ENCODE results near the gene ARHGAP5. TPM values are rescaled to one million over a fixed set of nuclear protein-coding genes. Genes with fewer than 3 reads are reported as not detected.

Gene ARHGAP5
- polyA plus RNA-seq, 1 donor, result 56.3 TPM

DNA sequence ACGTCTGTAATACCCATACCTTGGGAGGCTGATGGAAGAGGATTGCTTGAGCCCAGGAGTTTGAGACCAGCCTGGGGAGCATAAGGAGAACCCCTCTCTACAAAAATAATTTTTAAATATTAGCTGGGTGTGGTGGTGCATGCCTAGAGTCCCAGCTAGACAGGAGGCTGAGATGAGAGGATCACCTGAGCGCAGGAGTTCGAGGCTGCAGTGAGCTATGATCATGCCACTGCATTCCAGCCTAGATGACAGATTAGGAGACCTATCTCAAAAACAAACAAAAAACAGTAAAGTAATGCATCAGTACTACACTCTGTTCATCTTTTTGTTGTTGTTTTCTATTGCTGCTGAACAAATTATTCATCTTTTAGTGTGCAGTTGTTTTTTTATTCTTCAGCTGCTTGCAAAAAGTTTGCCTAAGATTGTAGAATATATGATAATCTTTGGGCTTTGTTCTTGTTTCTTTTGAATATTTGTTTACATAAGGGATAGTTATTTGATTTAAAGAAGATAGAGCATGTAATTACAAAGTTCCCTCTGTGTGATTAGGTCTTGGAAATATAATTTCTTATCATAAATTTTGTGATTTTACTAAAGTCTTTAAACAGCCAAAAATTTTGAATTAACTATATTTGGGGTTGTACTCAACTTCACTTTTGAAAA lies 8.2 kb downstream of the ARHGAP5 start:
- H3K4me1 ChIP-seq (ENCODE audit: control insufficient read depth, insufficient read depth, low read length), result peaks cover 18% of the 10 kb centered on the region

DNA sequence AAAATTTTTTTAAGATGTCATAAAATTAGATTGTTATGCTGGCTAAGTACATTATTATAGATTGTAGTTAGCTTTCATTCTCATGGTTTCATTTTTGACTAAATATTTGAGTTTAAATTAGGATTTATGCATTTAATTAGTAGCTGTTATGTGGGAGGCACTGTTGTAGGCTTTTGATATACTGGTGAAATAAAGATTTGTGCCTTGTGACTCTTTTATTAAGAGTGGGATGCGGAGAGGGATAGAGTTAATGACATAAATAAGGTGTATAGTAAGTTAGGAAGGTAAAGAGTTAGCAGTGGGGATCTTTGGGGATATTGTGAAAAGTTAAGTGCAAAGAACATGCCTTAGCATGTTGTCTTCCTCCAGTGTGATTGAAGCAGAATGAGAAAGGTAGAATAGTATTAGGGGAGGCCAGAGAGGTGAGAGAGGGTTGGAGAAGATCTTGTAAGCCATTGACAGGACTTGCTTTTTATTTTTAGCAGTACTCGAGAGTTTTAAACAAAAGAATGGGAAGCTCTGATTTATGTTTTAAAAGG lies 8.8 kb downstream of the ARHGAP5 start:
- no peak for DNase-seq
- WGBS (ENCODE audit: insufficient coverage, low lambda C conversion rate), result 100% methylated on average over 1 of the region's 2 CpGs

More for the DNA sequence above, 8.2 kb downstream of the ARHGAP5 start:
- WGBS (ENCODE audit: insufficient coverage, low lambda C conversion rate), result no CpG with 5 or more reads among the region's 3 CpGs
- Histone ChIP-seq H3K27me3 (ENCODE audit: control insufficient read depth, insufficient read depth, low read length) (no peaks in the 10 kb centered on the region), H3K9me3 (ENCODE audit: control insufficient read depth, low read depth, low read length) (no peaks in the 10 kb centered on the region), H3K4me3 (ENCODE audit: low read length) (no peak overlapping the region), H3K27ac (ENCODE audit: low read length) (no peak overlapping the region), H3K36me3 (ENCODE audit: control insufficient read depth, insufficient read depth, low read length) (no peaks in the 10 kb centered on the region)
- DNase-seq, result no peak

DNA sequence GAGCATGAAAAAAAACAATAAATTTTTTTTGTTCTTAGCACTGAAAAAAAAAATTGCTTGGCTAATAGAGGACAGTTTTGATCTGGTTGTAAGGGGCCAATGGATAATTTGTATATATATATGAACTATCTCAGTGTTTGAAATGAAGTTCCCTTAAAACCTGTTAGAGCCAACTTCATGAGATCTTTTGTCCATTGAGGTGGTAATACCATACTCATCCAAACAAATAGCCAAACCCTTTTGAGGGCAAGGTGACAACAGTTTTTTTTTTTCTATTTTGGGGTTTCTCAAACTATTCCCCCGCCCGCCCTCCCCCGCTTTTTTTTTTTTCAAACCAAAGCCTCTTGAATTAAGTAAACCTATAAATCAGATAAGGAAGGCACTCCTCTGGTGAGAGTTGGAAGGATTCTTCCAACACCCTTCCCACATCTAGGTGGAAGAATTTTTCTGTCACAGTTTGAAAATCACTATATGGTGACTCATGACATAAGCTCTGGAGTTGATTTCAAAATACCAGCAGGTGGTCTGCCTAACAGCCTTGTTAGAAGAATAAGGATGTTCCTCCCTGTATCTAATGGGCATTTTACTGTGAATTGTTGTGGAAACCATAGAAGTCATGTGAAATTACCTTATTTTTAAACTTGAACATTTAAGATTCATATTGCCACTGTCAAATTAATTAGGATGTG lies 10.2 kb downstream of the ARHGAP5 start:
- Histone ChIP-seq H3K4me3 (ENCODE audit: low read length) (no peak overlapping the region), H3K27me3 (ENCODE audit: control insufficient read depth, insufficient read depth, low read length) (no peaks in the 10 kb centered on the region), H3K36me3 (ENCODE audit: control insufficient read depth, insufficient read depth, low read length) (peaks cover 10% of the 10 kb centered on the region), H3K4me1 (ENCODE audit: control insufficient read depth, insufficient read depth, low read length) (peaks cover 14% of the 10 kb centered on the region), H3K27ac (ENCODE audit: low read length) (no peak overlapping the region), H3K9me3 (ENCODE audit: control insufficient read depth, low read depth, low read length) (no peaks in the 10 kb centered on the region)
- DNase-seq, result no peak
- WGBS (ENCODE audit: insufficient coverage, low lambda C conversion rate), result no CpG with 5 or more reads among the region's 3 CpGs

More for the DNA sequence above, 8.8 kb downstream of the ARHGAP5 start:
- no peaks in the 10 kb centered on the region for H3K9me3 ChIP-seq (ENCODE audit: control insufficient read depth, low read depth, low read length)
- H3K27ac ChIP-seq (ENCODE audit: low read length), result no peak overlapping the region
- no peaks in the 10 kb centered on the region for H3K27me3 ChIP-seq (ENCODE audit: control insufficient read depth, insufficient read depth, low read length)
- H3K36me3 ChIP-seq (ENCODE audit: control insufficient read depth, insufficient read depth, low read length), result peaks cover 3% of the 10 kb centered on the region
- H3K4me1 ChIP-seq (ENCODE audit: control insufficient read depth, insufficient read depth, low read length), result peaks cover 18% of the 10 kb centered on the region
- H3K4me3 ChIP-seq (ENCODE audit: low read length), result no peak overlapping the region

DNA sequence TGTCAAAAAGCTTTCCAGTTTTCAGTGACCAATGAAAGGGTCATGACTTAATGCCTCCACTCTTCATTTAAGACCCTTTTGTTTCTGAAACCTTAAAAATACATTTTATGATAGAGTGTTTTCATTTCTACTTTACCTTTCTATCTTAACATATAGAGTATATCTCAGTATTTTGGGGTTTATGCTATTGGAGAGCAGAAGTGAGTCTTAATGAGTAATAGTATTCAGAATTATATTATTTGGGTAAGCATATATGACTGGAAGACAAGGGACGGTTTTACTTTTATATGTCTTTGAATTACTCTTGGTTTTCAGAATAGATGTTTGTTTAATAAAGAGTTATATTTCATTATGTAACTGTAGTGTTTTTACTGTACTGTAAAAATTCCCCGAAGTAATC lies 10.8 kb downstream of the ARHGAP5 start:
- Histone ChIP-seq H3K9me3 (ENCODE audit: control insufficient read depth, low read depth, low read length) (no peaks in the 10 kb centered on the region), H3K4me3 (ENCODE audit: low read length) (no peak overlapping the region), H3K4me1 (ENCODE audit: control insufficient read depth, insufficient read depth, low read length) (peaks cover 12% of the 10 kb centered on the region), H3K36me3 (ENCODE audit: control insufficient read depth, insufficient read depth, low read length) (peaks cover 16% of the 10 kb centered on the region), H3K27me3 (ENCODE audit: control insufficient read depth, insufficient read depth, low read length) (no peaks in the 10 kb centered on the region), H3K27ac (ENCODE audit: low read length) (no peak overlapping the region)
- DNase-seq, result no peak
- 100% methylated on average over 1 of the region's 2 CpGs for WGBS (ENCODE audit: insufficient coverage, low lambda C conversion rate)

DNA sequence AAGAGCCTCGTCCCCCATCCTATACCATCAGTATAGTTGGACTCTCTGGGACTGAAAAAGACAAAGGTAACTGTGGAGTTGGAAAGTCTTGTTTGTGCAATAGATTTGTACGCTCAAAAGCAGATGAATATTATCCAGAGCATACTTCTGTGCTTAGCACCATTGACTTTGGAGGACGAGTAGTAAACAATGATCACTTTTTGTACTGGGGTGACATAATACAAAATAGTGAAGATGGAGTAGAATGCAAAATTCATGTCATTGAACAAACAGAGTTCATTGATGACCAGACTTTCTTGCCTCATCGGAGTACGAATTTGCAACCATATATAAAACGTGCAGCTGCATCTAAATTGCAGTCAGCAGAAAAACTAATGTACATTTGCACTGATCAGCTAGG lies 13.6 kb downstream of the ARHGAP5 start:
- WGBS (ENCODE audit: insufficient coverage, low lambda C conversion rate), result 83% methylated on average over 1 of the region's 6 CpGs
- Histone ChIP-seq H3K4me1 (ENCODE audit: control insufficient read depth, insufficient read depth, low read length) (no peaks in the 10 kb centered on the region), H3K36me3 (ENCODE audit: control insufficient read depth, insufficient read depth, low read length) (peaks cover 24% of the 10 kb centered on the region), H3K9me3 (ENCODE audit: control insufficient read depth, low read depth, low read length) (no peaks in the 10 kb centered on the region), H3K4me3 (ENCODE audit: low read length) (no peak overlapping the region), H3K27me3 (ENCODE audit: control insufficient read depth, insufficient read depth, low read length) (no peaks in the 10 kb centered on the region), H3K27ac (ENCODE audit: low read length) (no peak overlapping the region)
- DNase-seq, result no peak

DNA sequence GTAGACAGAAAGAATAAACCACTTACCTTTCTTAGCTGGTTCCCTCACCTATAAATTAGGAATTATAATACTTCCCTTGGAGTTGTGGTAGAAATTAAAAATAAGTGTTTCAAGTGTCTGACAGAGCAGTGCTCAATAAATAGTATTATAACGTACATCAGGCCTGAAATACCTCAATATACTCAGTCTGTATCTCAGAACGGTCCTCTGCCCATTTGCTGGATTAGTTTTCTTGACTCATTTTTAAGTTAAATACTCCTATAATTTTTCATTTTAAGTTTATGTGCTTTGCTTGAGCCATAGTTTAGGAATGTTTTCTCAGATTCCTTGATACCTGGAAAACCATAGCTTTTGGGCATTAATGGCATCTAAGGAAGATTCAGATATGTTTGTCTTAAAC lies 22.4 kb downstream of the ARHGAP5 start:
- WGBS (ENCODE audit: insufficient coverage, low lambda C conversion rate), result 100% methylated on average over 1 of the region's 2 CpGs

DNA sequence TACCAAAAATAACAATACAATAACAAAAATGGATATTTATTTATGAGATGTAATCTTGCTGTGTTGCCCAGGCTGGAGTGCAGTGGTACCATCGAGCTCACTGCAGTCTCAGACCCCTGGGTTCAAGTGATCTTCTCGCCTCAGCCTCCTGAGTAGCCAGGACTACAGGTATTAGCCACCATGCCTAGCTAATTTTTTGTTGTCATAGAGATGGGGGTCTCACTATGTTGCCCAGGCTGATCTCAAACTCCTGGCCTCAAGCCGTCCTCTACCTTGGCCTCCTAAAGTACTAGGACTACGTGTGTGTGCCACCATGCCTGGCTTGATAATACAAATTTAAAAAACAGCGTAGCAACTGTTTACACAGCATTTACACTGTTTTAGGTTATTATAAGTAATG lies 23.1 kb downstream of the ARHGAP5 start:
- no CpG with 5 or more reads among the region's 5 CpGs for WGBS (ENCODE audit: insufficient coverage, low lambda C conversion rate)
- no peaks in the 10 kb centered on the region for H3K27me3 ChIP-seq (ENCODE audit: control insufficient read depth, insufficient read depth, low read length)
- no peak overlapping the region for H3K27ac ChIP-seq (ENCODE audit: low read length)
- no peak for DNase-seq
- no peak overlapping the region for H3K4me3 ChIP-seq (ENCODE audit: low read length)
- no peaks in the 10 kb centered on the region for H3K9me3 ChIP-seq (ENCODE audit: control insufficient read depth, low read depth, low read length)
- H3K4me1 ChIP-seq (ENCODE audit: control insufficient read depth, insufficient read depth, low read length), result peaks cover 3% of the 10 kb centered on the region
- peaks cover 10% of the 10 kb centered on the region for H3K36me3 ChIP-seq (ENCODE audit: control insufficient read depth, insufficient read depth, low read length)

More for the DNA sequence above, 22.4 kb downstream of the ARHGAP5 start:
- no peaks in the 10 kb centered on the region for H3K9me3 ChIP-seq (ENCODE audit: control insufficient read depth, low read depth, low read length)
- H3K4me3 ChIP-seq (ENCODE audit: low read length), result no peak overlapping the region
- H3K4me1 ChIP-seq (ENCODE audit: control insufficient read depth, insufficient read depth, low read length), result peaks cover 3% of the 10 kb centered on the region
- no peaks in the 10 kb centered on the region for H3K27me3 ChIP-seq (ENCODE audit: control insufficient read depth, insufficient read depth, low read length)
- H3K36me3 ChIP-seq (ENCODE audit: control insufficient read depth, insufficient read depth, low read length), result peaks cover 10% of the 10 kb centered on the region
- H3K27ac ChIP-seq (ENCODE audit: low read length), result no peak overlapping the region
- no peak for DNase-seq

DNA sequence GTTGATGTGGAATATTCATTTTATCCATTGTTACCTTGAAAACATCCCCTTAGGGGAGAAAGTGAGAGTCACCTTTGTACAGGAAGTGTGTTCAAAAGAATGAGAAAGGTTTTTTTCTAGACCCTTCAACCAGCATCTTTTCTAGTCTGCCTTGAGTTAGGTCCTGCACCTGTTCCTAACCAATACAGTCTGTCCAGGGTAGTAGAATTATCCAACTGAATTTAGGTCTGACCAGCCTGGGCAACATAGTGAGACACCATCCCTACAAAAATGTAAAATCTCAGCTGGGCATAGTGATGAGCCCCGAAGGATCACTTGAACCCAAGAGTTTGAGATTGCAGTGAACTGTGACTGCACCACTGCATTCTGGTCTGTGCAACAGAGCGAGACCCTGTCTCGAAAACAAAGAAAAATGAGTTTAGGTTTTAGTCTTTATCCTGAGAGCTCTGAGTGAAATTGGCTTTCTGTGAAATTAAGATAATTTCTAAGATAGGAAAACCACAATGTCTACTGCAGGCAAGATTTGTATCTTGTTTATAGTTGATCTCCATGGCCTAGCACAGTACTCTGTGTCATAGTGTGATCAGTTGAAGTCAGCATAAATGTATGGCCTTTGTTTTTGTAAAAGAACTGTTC lies 25.2 kb downstream of the ARHGAP5 start:
- DNase-seq, result no peak
- Histone ChIP-seq H3K9me3 (ENCODE audit: control insufficient read depth, low read depth, low read length) (no peaks in the 10 kb centered on the region), H3K4me1 (ENCODE audit: control insufficient read depth, insufficient read depth, low read length) (peaks cover 3% of the 10 kb centered on the region), H3K27me3 (ENCODE audit: control insufficient read depth, insufficient read depth, low read length) (no peaks in the 10 kb centered on the region), H3K36me3 (ENCODE audit: control insufficient read depth, insufficient read depth, low read length) (peaks cover 7% of the 10 kb centered on the region), H3K4me3 (ENCODE audit: low read length) (no peak overlapping the region), H3K27ac (ENCODE audit: low read length) (no peak overlapping the region)
- WGBS (ENCODE audit: insufficient coverage, low lambda C conversion rate), result no CpG with 5 or more reads among the region's 3 CpGs

DNA sequence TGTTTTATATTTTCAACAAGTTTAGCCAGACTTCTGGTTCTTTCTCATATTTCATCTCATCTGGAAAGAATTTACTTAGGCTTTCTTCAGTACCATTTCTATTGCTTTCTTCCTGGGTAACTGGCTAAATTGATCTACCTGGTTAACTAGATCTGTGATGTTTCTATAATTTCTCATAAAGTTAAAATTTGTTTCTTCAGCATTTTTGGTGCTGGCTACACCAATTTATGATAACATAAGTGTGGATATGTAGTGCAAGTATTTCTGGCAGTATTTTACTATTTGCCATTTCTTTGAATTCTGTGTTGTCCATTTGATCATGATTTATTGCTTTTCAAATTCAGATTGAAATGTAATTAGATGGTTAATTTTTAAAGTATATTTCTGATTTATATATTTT lies 25.9 kb downstream of the ARHGAP5 start:
- DNase-seq, result no peak

DNA sequence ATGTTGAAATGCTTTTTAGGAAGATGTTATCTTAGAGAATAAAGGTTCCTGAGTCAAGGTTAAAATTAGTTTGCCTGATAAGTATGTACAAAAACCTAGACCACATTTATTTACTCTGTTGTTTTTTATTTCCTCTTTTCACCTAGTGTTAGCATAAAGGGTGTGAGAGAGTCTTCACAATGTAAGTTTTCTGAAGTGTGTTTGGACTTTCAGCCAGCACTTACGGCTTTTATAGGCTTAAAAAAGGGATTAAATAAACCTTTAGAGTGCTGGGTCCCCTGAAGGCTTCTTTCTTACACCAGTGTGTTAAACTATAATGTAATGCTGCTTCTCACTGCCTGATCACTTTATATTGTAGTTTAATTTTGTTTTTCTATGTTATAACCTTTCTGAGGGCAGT lies 27.2 kb downstream of the ARHGAP5 start:
- Histone ChIP-seq H3K27me3 (ENCODE audit: control insufficient read depth, insufficient read depth, low read length) (no peaks in the 10 kb centered on the region), H3K4me3 (ENCODE audit: low read length) (no peak overlapping the region), H3K27ac (ENCODE audit: low read length) (no peak overlapping the region), H3K36me3 (ENCODE audit: control insufficient read depth, insufficient read depth, low read length) (peaks cover 7% of the 10 kb centered on the region), H3K9me3 (ENCODE audit: control insufficient read depth, low read depth, low read length) (no peaks in the 10 kb centered on the region), H3K4me1 (ENCODE audit: control insufficient read depth, insufficient read depth, low read length) (peaks cover 3% of the 10 kb centered on the region)
- DNase-seq, result no peak
- WGBS (ENCODE audit: insufficient coverage, low lambda C conversion rate), result no CpG with 5 or more reads among the region's 1 CpG

More for the DNA sequence above, 25.9 kb downstream of the ARHGAP5 start:
- no peaks in the 10 kb centered on the region for H3K27me3 ChIP-seq (ENCODE audit: control insufficient read depth, insufficient read depth, low read length)
- peaks cover 7% of the 10 kb centered on the region for H3K36me3 ChIP-seq (ENCODE audit: control insufficient read depth, insufficient read depth, low read length)
- H3K4me1 ChIP-seq (ENCODE audit: control insufficient read depth, insufficient read depth, low read length), result peaks cover 3% of the 10 kb centered on the region
- H3K4me3 ChIP-seq (ENCODE audit: low read length), result no peak overlapping the region
- H3K9me3 ChIP-seq (ENCODE audit: control insufficient read depth, low read depth, low read length), result no peaks in the 10 kb centered on the region
- H3K27ac ChIP-seq (ENCODE audit: low read length), result no peak overlapping the region

All from large intestine (tissue), 3 donors.